Chondrocyte (in vitro differentiated cells): ENCODE data around the gene RAB5A. TPM values are rescaled to one million over a fixed set of nuclear protein-coding genes. Genes with fewer than 3 reads are reported as not detected.
A peak's percentile ranks its signal among the peaks of the same experiment; 100 is the strongest.
"Not testable (repeated sequence)": the region's sequence is repeated elsewhere in the genome, so short reads cannot be mapped to it uniquely, and the experiment has no call there.

Source experiments
- DNase-seq: peaks from one replicate; pipeline ENCODE4 v3.0.0; 2021; ENCODE audit warnings: mixed read lengths, low spot score
- H3K27ac Mint-ChIP-seq: one replicate; pipeline ENCODE4 v1.8.0; 2021; ENCODE audit warnings: mild to moderate bottlenecking, moderate library complexity, mixed read lengths; ENCODE audit not compliant: unreplicated experiment
- H3K27me3 Mint-ChIP-seq: 2 replicates; pipeline ENCODE4 v1.8.0; 2021; ENCODE audit warnings: low read depth, mixed read lengths
- H3K36me3 Mint-ChIP-seq: 2 replicates; pipeline ENCODE4 v1.8.0; 2021; ENCODE audit warnings: low read depth, mixed read lengths
- H3K4me1 Mint-ChIP-seq: 2 replicates; pipeline ENCODE4 v1.8.0; 2021; ENCODE audit warnings: low read depth, mild to moderate bottlenecking, mixed read lengths
- H3K4me3 Mint-ChIP-seq: one replicate; pipeline ENCODE4 v1.8.0; 2021; ENCODE audit warnings: mild to moderate bottlenecking, moderate library complexity, mixed read lengths; ENCODE audit not compliant: unreplicated experiment
- H3K9me3 Mint-ChIP-seq: 2 replicates; pipeline ENCODE4 v1.8.0; 2021; ENCODE audit warnings: low read depth, mixed read lengths
- CTCF ChIP-seq: fragments of 200-600 bp; sonication (generic); IDR thresholded peaks from 2 replicates; pipeline ENCODE4 v1.5.0; 2021; ENCODE audit warnings: antibody characterized with exemption, mild to moderate bottlenecking, moderate library complexity
- total RNA-seq: library from RNA; stranded (reverse); gene quantifications from 3 replicates; pipeline ENCODE4 v1.2.1, GENCODE V29; 2021

RAB5A gene
- total RNA-seq, 1 donor from 2014 or later: 81.1 TPM

- Mint-ChIP-seq H3K27me3 (no peaks in the 10 kb centered on the region), H3K4me3 (peak overlapping the region; percentile 96), H3K36me3 (peaks cover 4% of the 10 kb centered on the region), H3K4me1 (peaks cover 49% of the 10 kb centered on the region), H3K9me3 (no peaks in the 10 kb centered on the region), H3K27ac (peak overlapping the region; percentile 100)
- TF ChIP-seq CTCF: no peak
- DNase-seq: no peak
Observed at GRCh38 chr3:19948226-19948591, 1.3 kb downstream of the RAB5A start.

DNA sequence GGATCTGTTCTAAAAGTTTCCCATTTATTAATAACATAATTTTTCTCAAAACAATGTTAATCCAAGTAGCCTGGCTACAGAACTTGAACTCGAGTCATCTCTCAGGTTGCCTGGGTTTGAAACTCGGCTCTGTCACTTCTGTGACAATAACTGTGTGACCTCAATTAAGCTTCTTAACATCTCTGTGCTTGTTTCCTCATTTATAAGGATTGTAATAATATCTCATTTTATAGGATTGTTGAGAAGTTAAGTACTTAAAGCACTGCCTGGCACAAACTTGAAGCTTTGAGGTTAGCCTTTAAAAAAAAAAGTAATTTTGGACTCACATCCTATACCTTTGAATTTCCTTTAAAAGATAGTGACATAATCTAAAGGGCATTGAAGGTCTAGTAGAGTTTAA, 3.4 kb downstream of the RAB5A start:
- H3K9me3 Mint-ChIP-seq: no peaks in the 10 kb centered on the region
- no peaks in the 10 kb centered on the region for H3K27me3 Mint-ChIP-seq
- no peak overlapping the region for H3K4me3 Mint-ChIP-seq
- H3K27ac Mint-ChIP-seq: no peak overlapping the region
- H3K4me1 Mint-ChIP-seq: peaks cover 41% of the 10 kb centered on the region
- H3K36me3 Mint-ChIP-seq: peaks cover 7% of the 10 kb centered on the region
- DNase-seq: no peak
- no peak for TF ChIP-seq CTCF

DNA sequence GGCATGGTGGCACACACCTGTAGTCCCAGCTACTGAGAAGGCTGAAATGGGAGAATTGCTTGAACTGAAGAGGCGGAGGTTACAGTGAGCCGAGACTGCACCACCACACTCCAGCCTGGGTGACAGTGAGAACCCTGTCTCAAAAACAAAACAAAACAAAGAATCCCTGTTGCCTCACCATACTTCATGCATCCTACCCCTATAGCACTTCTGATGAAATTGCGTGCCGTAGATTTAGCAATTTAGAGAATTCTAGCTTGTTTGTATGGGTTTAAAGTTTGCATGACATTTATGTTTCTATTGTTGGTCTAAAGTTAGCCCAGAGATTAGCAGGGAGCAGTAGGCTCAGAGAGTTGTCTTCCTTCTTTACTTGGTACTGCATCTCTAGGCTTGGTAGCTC, 7.8 kb downstream of the RAB5A start:
- H3K27me3 Mint-ChIP-seq: no peaks in the 10 kb centered on the region
- no peak overlapping the region for H3K27ac Mint-ChIP-seq
- no peak for DNase-seq

GRCh38 chr3:19957354-19957753, 10.5 kb downstream of the RAB5A start:
- not testable (repeated sequence) for DNase-seq, H3K27me3 Mint-ChIP-seq, H3K36me3 Mint-ChIP-seq, H3K9me3 Mint-ChIP-seq, H3K4me1 Mint-ChIP-seq, H3K4me3 Mint-ChIP-seq
- peak overlapping the region; percentile 77 for H3K27ac Mint-ChIP-seq

More for the DNA sequence above, 7.8 kb downstream of the RAB5A start:
- Mint-ChIP-seq H3K4me1 (peaks cover 20% of the 10 kb centered on the region), H3K9me3 (no peaks in the 10 kb centered on the region), H3K4me3 (no peak overlapping the region), H3K36me3 (peaks cover 10% of the 10 kb centered on the region)
- TF ChIP-seq CTCF: no peak

- Mint-ChIP-seq H3K27ac (peak overlapping the region; percentile 32), H3K4me1 (peaks cover 9% of the 10 kb centered on the region), H3K4me3 (no peak overlapping the region), H3K27me3 (no peaks in the 10 kb centered on the region), H3K9me3 (no peaks in the 10 kb centered on the region), H3K36me3 (peaks cover 5% of the 10 kb centered on the region)
- no peak for DNase-seq
- TF ChIP-seq CTCF: no peak
Observed at GRCh38 chr3:19959505-19959904, 12.6 kb downstream of the RAB5A start.

DNA sequence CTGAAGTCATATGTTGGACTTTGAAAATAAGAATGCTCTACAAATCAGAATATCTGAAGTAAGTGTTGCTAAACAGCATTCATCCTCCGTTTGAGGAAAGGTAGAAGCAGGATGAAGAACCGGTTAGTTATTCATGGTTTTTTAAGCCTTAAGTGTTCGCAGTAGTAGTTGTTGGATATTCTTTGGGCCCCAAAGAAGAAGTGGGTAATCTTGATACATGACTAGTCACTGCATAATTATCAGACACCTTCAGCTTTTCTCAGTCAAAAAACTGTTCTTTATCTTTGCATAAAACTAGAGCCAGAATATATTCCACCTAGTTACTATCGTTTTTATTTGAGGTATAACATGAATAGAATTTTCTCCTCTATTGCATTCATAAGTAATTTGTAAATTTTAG, 13.8 kb downstream of the RAB5A start:
- no peak overlapping the region for H3K27ac Mint-ChIP-seq
- H3K4me1 Mint-ChIP-seq: peaks cover 9% of the 10 kb centered on the region
- no peaks in the 10 kb centered on the region for H3K27me3 Mint-ChIP-seq
- peaks cover 3% of the 10 kb centered on the region for H3K36me3 Mint-ChIP-seq
- no peaks in the 10 kb centered on the region for H3K9me3 Mint-ChIP-seq
- H3K4me3 Mint-ChIP-seq: no peak overlapping the region
- no peak for DNase-seq
- no peak for TF ChIP-seq CTCF
